GM12878 (cell line): ENCODE results near the gene SEMA4G. TPM values are rescaled to one million over a fixed set of nuclear protein-coding genes. Genes with fewer than 3 reads are reported as not detected.

ENCODE experiments used
- ATAC-seq: fragments of 200-7000 bp; cut with Tn5 transposase; 3 replicates; pipeline ENCODE4 v1.9.1; 2020; ENCODE audit warnings: mild to moderate bottlenecking, moderate library complexity
- BruUV-seq: library from RNA; stranded (reverse); fragments of 400-500 nt; replicated peaks from 2 replicates; lab custom pipeline; 2021; lab: Mats Ljungman, UMichigan
- CTCF ChIA-PET: fragments of 300-600 bp; sonication (Branson Sonifier 250); formaldehyde crosslinking; extraction: SDS; loops from one replicate; lab custom pipeline; 2021; ENCODE audit warnings: inconsistent platforms; lab: Yijun Ruan, JAX
- POLR2A ChIA-PET: fragments of 350-600 bp; formaldehyde crosslinking; extraction: SDS; loops from one replicate; lab custom pipeline; 2021; ENCODE audit warnings: inconsistent platforms; lab: Charles Lee
- RAD21 ChIA-PET: fragments of 300-600 bp; sonication (Branson Sonifier 250); formaldehyde crosslinking; loops from one replicate; lab custom pipeline; 2023; ENCODE audit warnings: antibody characterized with exemption; ENCODE audit not compliant: unreplicated experiment; lab: Charles Lee
- SMC1A ChIA-PET: fragments of 300-600 bp; sonication (Branson Sonifier 250); formaldehyde crosslinking; loops from one replicate; lab custom pipeline; 2023; ENCODE audit not compliant: unreplicated experiment, uncharacterized antibody; lab: Charles Lee
- DNase-seq: peaks from one replicate; pipeline ENCODE4 v3.0.0-alpha.2; 2011; ENCODE audit warnings: low read depth, low spot score
- FAIRE-seq: peaks from 3 replicates; lab custom pipeline; 2011; peaks lifted over from hg19 to GRCh38; lab: Jason Lieb, UNC
- H2AFZ ChIP-seq: 2 replicates; pipeline ENCODE4 v1.6.0; 2011; ENCODE audit warnings: low read depth, low read length, control low read depth; ENCODE audit not compliant: control insufficient read depth
- H3K27ac ChIP-seq: 2 replicates; pipeline ENCODE4 v1.5.1; 2011; ENCODE audit warnings: control low read depth; ENCODE audit not compliant: control insufficient read depth, insufficient read depth
- H3K27me3 ChIP-seq, 2 experiments: replicated peaks in 1 of 2; 2 replicates each; pipeline versions ENCODE4 v1.6.0 to v1.6.1; 2011; ENCODE audit warnings: low read length in 1 of 2; ENCODE audit not compliant: control insufficient read depth in 2 of 2, insufficient read depth in 2 of 2
- H3K36me3 ChIP-seq, 2 experiments: 2 replicates each; pipeline ENCODE4 v1.5.1; 2011; ENCODE audit warnings: low read length in 1 of 2; ENCODE audit not compliant: control insufficient read depth in 2 of 2, insufficient read depth in 2 of 2
- H3K4me1 ChIP-seq: 2 replicates; pipeline ENCODE4 v1.6.1; 2011; ENCODE audit warnings: mild to moderate bottlenecking, low read length, moderate library complexity, mixed read lengths; ENCODE audit not compliant: control insufficient read depth, insufficient read depth
- H3K4me2 ChIP-seq: 2 replicates; pipeline ENCODE4 v1.6.0; 2011; ENCODE audit warnings: control low read depth; ENCODE audit not compliant: control insufficient read depth, insufficient read depth
- H3K4me3 ChIP-seq: fragments of 200-600 bp; sonication (generic); 2 replicates; pipeline ENCODE4 v1.5.1; 2016
- H3K79me2 ChIP-seq: 2 replicates; pipeline ENCODE4 v1.6.0; 2011; ENCODE audit warnings: low read length; ENCODE audit not compliant: control insufficient read depth, insufficient read depth
- H3K9ac ChIP-seq: 2 replicates; pipeline ENCODE4 v1.8.0; 2011; ENCODE audit warnings: low read length, control low read depth, mixed read lengths; ENCODE audit not compliant: control insufficient read depth, insufficient read depth
- H3K9me3 ChIP-seq: replicated peaks from 3 replicates; pipeline ENCODE4 v1.5.1; 2011; ENCODE audit warnings: mild to moderate bottlenecking, low read length; ENCODE audit not compliant: control insufficient read depth, insufficient read depth
- H4K20me1 ChIP-seq: 2 replicates; pipeline ENCODE4 v1.6.0; 2011; ENCODE audit not compliant: control insufficient read depth, insufficient read depth
- BACH1 ChIP-seq: fragments of 450-650 bp; IDR thresholded peaks from 2 replicates; pipeline ENCODE4 v1.6.1; 2017; ENCODE audit warnings: mild to moderate bottlenecking, borderline replicate concordance
- CHD1 ChIP-seq: IDR thresholded peaks from 2 replicates; pipeline ENCODE4 v1.6.1; 2012; ENCODE audit warnings: low read depth, low read length, improper control_type of control experiment
- CREB1 ChIP-seq: IDR thresholded peaks from 2 replicates; pipeline ENCODE4 v1.6.1; 2012; ENCODE audit warnings: low read depth, mild to moderate bottlenecking, inconsistent platforms
- E4F1 ChIP-seq: fragments of 450-650 bp; IDR thresholded peaks from 2 replicates; pipeline ENCODE4 v1.6.1; 2018; ENCODE audit warnings: borderline replicate concordance, mild to moderate bottlenecking; ENCODE audit not compliant: partially characterized antibody
- EED ChIP-seq: sonication (generic); IDR thresholded peaks from 2 replicates; pipeline ENCODE4 v1.6.1; 2016; ENCODE audit warnings: antibody characterized with exemption, low read depth
- EGR1 ChIP-seq, 2 experiments: IDR thresholded peaks; 1 replicate in 1 of 2; 2 replicates in 1 of 2; pipeline ENCODE4 v1.6.1; 2011 to 2012; ENCODE audit warnings: low read depth in 2 of 2, low read length in 2 of 2, borderline replicate concordance in 1 of 2, mild to moderate bottlenecking in 1 of 2, moderate library complexity in 1 of 2
- FOXK2 ChIP-seq: fragments of 450-650 bp; IDR thresholded peaks from 2 replicates; pipeline ENCODE4 v1.6.1; 2017; ENCODE audit warnings: mild to moderate bottlenecking, moderate library complexity
- MEF2A ChIP-seq: IDR thresholded peaks from 2 replicates; pipeline ENCODE4 v1.6.1; 2011; ENCODE audit warnings: low read depth, mild to moderate bottlenecking, low read length, moderate library complexity; ENCODE audit not compliant: insufficient read depth
- MTA2 ChIP-seq: fragments of 450-650 bp; IDR thresholded peaks from 2 replicates; pipeline ENCODE4 v1.6.1; 2016; ENCODE audit warnings: low read depth, mild to moderate bottlenecking, moderate library complexity
- NR2F1 ChIP-seq: fragments of 450-650 bp; conservative IDR thresholded peaks from 2 replicates; pipeline ENCODE4 v1.6.1; 2017; ENCODE audit warnings: mild to moderate bottlenecking
- POLR2AphosphoS5 ChIP-seq: IDR thresholded peaks from 2 replicates; pipeline ENCODE4 v1.6.1; 2011; ENCODE audit warnings: mild to moderate bottlenecking, low read length, inconsistent platforms
- SMAD1 ChIP-seq: fragments of 450-650 bp; IDR thresholded peaks from 2 replicates; pipeline ENCODE4 v1.6.1; 2018; ENCODE audit warnings: mild to moderate bottlenecking, low read depth; ENCODE audit not compliant: partially characterized antibody
- SUPT20H ChIP-seq: IDR thresholded peaks from 2 replicates; pipeline ENCODE4 v1.6.1; 2011; ENCODE audit warnings: low read depth, mild to moderate bottlenecking, low read length, moderate library complexity, borderline replicate concordance; ENCODE audit not compliant: control insufficient read depth
- TCF3 ChIP-seq: IDR thresholded peaks from 2 replicates; pipeline ENCODE4 v1.6.1; 2012; ENCODE audit warnings: low read depth, mild to moderate bottlenecking, low read length, borderline replicate concordance; ENCODE audit not compliant: insufficient read depth
- WGBS: methylation state at CpG from one replicate; pipeline ENCODE4 v1.1.6; 2016; ENCODE audit warnings: low lambda C conversion rate; ENCODE audit not compliant: insufficient replicate concordance, insufficient coverage; ENCODE audit errors: missing lambda C conversion rate; 5-methylcytosine and 5-hydroxymethylcytosine counted together
- in situ Hi-C: fragments of 300-500 bp; cut with MboI; formaldehyde crosslinking; loops from 9 replicates; pipeline ENCODE4 v1.14.3; 2018; ENCODE audit warnings: mixed read lengths
- intact Hi-C: fragments of 100-400 bp; cut with micrococcal nuclease; formaldehyde crosslinking; loops from one replicate; pipeline ENCODE4 v1.14.2; 2022; ENCODE audit not compliant: unreplicated experiment
- polyA plus RNA-seq, 11 experiments: library from polyadenylated mRNA; depleted of rRNA in 4 of 11; unstranded in 6 of 11; stranded (reverse) in 5 of 11; fragments of >200 nt; fragmentation: Nextera tagmentation in 4 of 11; fragmentation: Illumina TruSeq in 1 of 11; extraction: Ambion mirVana in 4 of 11; extraction: Trizol in 1 of 11; gene quantifications; 1 replicate in 1 of 11; 2 replicates in 10 of 11; pipeline versions ENCODE4 v1.2.1 to v1.2.3, GENCODE V29; 2011 to 2016; ENCODE audit warnings: inconsistent platforms in 2 of 11, missing spikeins in 2 of 11, low read depth in 1 of 11
- total RNA-seq, 4 experiments: library from RNA; depleted of rRNA in 3 of 4; stranded (reverse); fragments of >200 nt in 3 of 4; fragmentation: Illumina TruSeq in 1 of 4; extraction: Trizol in 1 of 4; gene quantifications; 2 replicates each; pipeline versions ENCODE4 v1.2.1 to v1.2.3, GENCODE V29; 2013 to 2021

Gene SEMA4G
- total and polyA plus RNA-seq, 10 of the 15 experiments (the other 5 are each of a cell fraction or from before 2014, with no cell fraction given): 0.09 to 2.3 (median 0.44) TPM; not detected in 4

DNA sequence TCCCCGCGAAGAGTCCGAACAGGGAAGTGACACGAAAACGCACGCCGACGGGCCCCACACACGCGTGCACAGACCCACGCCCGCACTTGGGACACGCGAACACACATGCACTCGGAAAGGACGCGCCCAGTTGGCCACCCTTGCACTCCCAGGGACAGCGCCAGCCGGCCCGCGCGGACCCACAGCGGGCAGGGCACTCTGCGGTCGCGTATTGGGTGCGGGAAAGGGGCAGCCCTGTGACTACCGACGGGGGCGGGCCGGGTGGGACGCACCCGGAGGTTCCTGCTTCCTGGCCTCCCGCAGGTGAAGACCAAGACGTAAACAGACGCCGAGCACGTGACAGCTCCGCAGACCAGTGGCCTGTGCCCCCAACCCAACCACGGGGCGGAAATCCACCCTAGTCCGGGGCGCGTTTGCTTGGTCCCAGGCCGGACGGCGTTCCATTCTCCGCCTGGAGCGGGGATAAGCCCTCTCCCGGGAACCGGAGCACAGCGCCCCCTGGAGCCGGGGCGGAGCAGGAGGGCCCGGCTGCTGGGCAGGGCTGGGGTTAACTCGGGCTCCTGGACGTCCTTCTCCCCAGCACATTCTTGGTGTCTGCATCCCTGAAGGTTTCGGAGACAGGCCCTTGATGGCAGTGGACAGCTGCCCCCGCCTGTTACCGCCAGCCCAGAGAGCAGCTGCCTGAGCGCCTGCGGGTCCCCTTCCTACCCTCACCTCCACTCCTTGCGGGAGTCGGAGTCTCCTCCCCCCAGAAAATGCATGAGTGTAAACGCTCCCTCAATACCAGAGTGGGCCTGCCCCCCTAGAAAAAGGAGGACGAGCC, 28.3 kb downstream of the SEMA4G start (continued):
- TF ChIP-seq CHD1 (0 out of 2 replicates have a peak, but pooled peaks have one; percentile 51), SUPT20H (no peak), POLR2AphosphoS5 (no peak)

- POLR2A ChIA-PET: interaction anchor here (0.6 to 3.8 kb wide), 10 partner anchors 12 to 491 kb away, joined by 3 to 23 read pairs (median 4); partner anchors contain the start of genes KAZALD1, MRPL43 and TWNK
- peak overlapping the region; percentile 99 for H3K4me2 ChIP-seq
- FAIRE-seq (no peak), ATAC-seq (peak; percentile 60), DNase-seq (no peak)
- in situ Hi-C loops: no loop called here
- H3K27me3 ChIP-seq: no peaks in the 10 kb centered on the region
- no peaks in the 10 kb centered on the region for H4K20me1 ChIP-seq
- intact Hi-C loops: loop anchor here (5.0 kb wide), 1 partner anchor 86 kb away; the partner anchor contains the start of gene SLF2
- H3K9ac ChIP-seq: peak overlapping the region; percentile 63
- peaks cover 17% of the 10 kb centered on the region for H3K4me1 ChIP-seq
- WGBS: 9% methylated on average over 22 of the region's 25 CpGs
- RAD21 ChIA-PET: interaction anchor here (0.6 to 4.6 kb wide), 14 partner anchors 11 to 1249 kb away, joined by 3 to 26 read pairs (median 4); partner anchors contain the start of genes KAZALD1, MRPL43, PDZD7 and SFXN3
- H3K4me3 ChIP-seq: peak overlapping the region; percentile 86
- H2AFZ ChIP-seq: peak overlapping the region; percentile 90
- CTCF ChIA-PET: interaction anchor here (0.6 to 5.7 kb wide), 29 partner anchors 8 to 997 kb away, joined by 3 to 91 read pairs (median 4); partner anchors contain the start of genes KAZALD1, MRPL43, PDZD7 and SEMA4G
- peaks cover 10% of the 10 kb centered on the region for H3K79me2 ChIP-seq
- SMC1A ChIA-PET: interaction anchor here (1.4 to 2.0 kb wide), 4 partner anchors 12 to 43 kb away, joined by 4 to 9 read pairs (median 6); no protein-coding TSS in a partner anchor
- peak overlapping the region; percentile 88 for H3K27ac ChIP-seq
- H3K36me3 ChIP-seq: peaks cover 0 to 2% of the 10 kb centered on the region in 2 experiments; a peak in 2 of 4 replicates
- no peaks in the 10 kb centered on the region for H3K9me3 ChIP-seq
- no TSS peak for BruUV-seq
- no peak for TF ChIP-seq CREB1
- TF ChIP-seq E4F1: no peak
- no peak for TF ChIP-seq NR2F1
- TF ChIP-seq MTA2: peak; percentile 22; the same call in 1 of the 2 replicates
- 0 out of 2 replicates have a peak, but pooled peaks have one; percentile 17 for TF ChIP-seq MEF2A
- TF ChIP-seq EGR1 (IDR thresholded peaks at IDR 0.05; ENCODE audit: borderline replicate concordance in 1 of 2, low read depth in 2 of 2, low read length in 2 of 2): peak in 1 of 2 experiments; percentile 45; a peak in 1 of 3 replicates
- peak; percentile 19; the same call in 1 of the 2 replicates for TF ChIP-seq BACH1
- peak; percentile 6; the same call in 1 of the 2 replicates for TF ChIP-seq EED
- TF ChIP-seq TCF3: peak; percentile 74
- peak; percentile 88 for TF ChIP-seq SMAD1
- TF ChIP-seq FOXK2: no peak
Measured at GRCh38 chr10:100998183-100998990, 29.1 kb downstream of the SEMA4G start.
